K562 (cell line): Measurements from ENCODE around the gene ATP9A. TPM values are rescaled to one million over a fixed set of nuclear protein-coding genes. Genes with fewer than 3 reads are reported as not detected.

Experiments
- ATAC-seq: fragments of 200-7000 bp; cut with Tn5 transposase; 3 replicates; pipeline ENCODE4 v1.9.1; 2020; ENCODE audit warnings: moderate library complexity
- BruUV-seq: library from RNA; stranded (reverse); fragments of 400-500 nt; replicated peaks from 2 replicates; lab custom pipeline; 2021; lab: Mats Ljungman, UMichigan
- CTCF ChIA-PET: fragments of 300-600 bp; formaldehyde crosslinking; extraction: SDS; loops from one replicate; lab custom pipeline; 2021; ENCODE audit warnings: low intra/inter-chr PET ratio; lab: Yijun Ruan, JAX
- POLR2A ChIA-PET: fragments of 300-600, 350-650 bp; sonication (Branson Sonifier 250); formaldehyde crosslinking; extraction: SDS; loops from one replicate; lab custom pipeline; 2021; ENCODE audit warnings: antibody characterized with exemption, inconsistent platforms; lab: Yijun Ruan, JAX
- DNase-seq, 4 experiments: peaks; one replicate each; pipeline versions ENCODE4 v3.0.0 to v3.0.0-alpha.2; 2011 to 2018; ENCODE audit warnings: low spot score in 3 of 4, mixed read lengths in 3 of 4; ENCODE audit errors: extremely low read depth in 1 of 4
- FAIRE-seq: peaks from 2 replicates; lab custom pipeline; 2011; peaks lifted over from hg19 to GRCh38; lab: Jason Lieb, UNC
- H2AFZ ChIP-seq: 2 replicates; pipeline ENCODE4 v1.6.0; 2011; ENCODE audit warnings: low read depth, low read length, control low read depth, inconsistent platforms
- H3K27ac ChIP-seq: fragments of 200-600 bp; 3 replicates; pipeline ENCODE4 v1.8.0; 2011; ENCODE audit warnings: low read depth, mild to moderate bottlenecking, control low read depth, inconsistent platforms, low read length, moderate library complexity, mixed read lengths; ENCODE audit errors: extremely low read depth
- H3K27me3 ChIP-seq, 2 experiments: fragments of 300-600 bp in 1 of 2; 2 replicates in 1 of 2; 3 replicates in 1 of 2; pipeline versions ENCODE4 v1.6.0 to v1.8.0; 2011; ENCODE audit warnings: inconsistent platforms in 2 of 2, low read length in 2 of 2, mild to moderate bottlenecking in 1 of 2, mixed read lengths in 1 of 2, moderate library complexity in 1 of 2; ENCODE audit not compliant: control insufficient read depth in 2 of 2, insufficient read depth in 2 of 2
- H3K36me3 ChIP-seq: fragments of 300-600 bp; 3 replicates; pipeline ENCODE4 v1.8.0; 2011; ENCODE audit warnings: mild to moderate bottlenecking, low read length, inconsistent platforms; ENCODE audit not compliant: control insufficient read depth, insufficient read depth
- H3K4me1 ChIP-seq, 2 experiments: fragments of 200-600 bp in 1 of 2; replicated peaks in 1 of 2; 2 replicates in 1 of 2; 3 replicates in 1 of 2; pipeline versions ENCODE4 v1.5.1 to v1.8.0; 2011; ENCODE audit warnings: inconsistent platforms in 2 of 2, low read length in 2 of 2, mild to moderate bottlenecking in 1 of 2, mixed read lengths in 1 of 2, moderate library complexity in 1 of 2; ENCODE audit not compliant: control insufficient read depth in 2 of 2, insufficient read depth in 2 of 2
- H3K4me2 ChIP-seq: 2 replicates; pipeline ENCODE4 v1.6.1; 2011; ENCODE audit warnings: low read length, control low read depth, inconsistent platforms, mixed read lengths; ENCODE audit not compliant: insufficient read depth
- H3K4me3 ChIP-seq: fragments of 200-600 bp; sonication (generic), shearing (Covaris generic); 2 replicates; pipeline ENCODE4 v1.5.1; 2016; ENCODE audit warnings: control low read depth, inconsistent platforms
- H3K79me2 ChIP-seq: fragments of 200-600 bp; 3 replicates; pipeline ENCODE4 v1.8.0; 2011; ENCODE audit warnings: low read length, inconsistent platforms; ENCODE audit not compliant: control insufficient read depth, insufficient read depth
- H3K9ac ChIP-seq, 2 experiments: 2 replicates each; pipeline versions ENCODE4 v1.6.0 to v1.6.1; 2011; ENCODE audit warnings: low read depth in 2 of 2, low read length in 2 of 2, control low read depth in 1 of 2, inconsistent platforms in 1 of 2, mild to moderate bottlenecking in 1 of 2, mixed read lengths in 1 of 2; ENCODE audit not compliant: insufficient read depth in 1 of 2
- H3K9me1 ChIP-seq: one replicate; pipeline ENCODE4 v1.6.0; 2011; ENCODE audit warnings: inconsistent platforms, mild to moderate bottlenecking, low read length, moderate library complexity; ENCODE audit not compliant: control insufficient read depth, insufficient read depth
- H3K9me3 ChIP-seq: replicated peaks from 2 replicates; pipeline ENCODE4 v1.5.1; 2011; ENCODE audit warnings: low read depth, low read length, inconsistent platforms; ENCODE audit not compliant: control insufficient read depth, insufficient read depth
- H4K20me1 ChIP-seq: replicated peaks from 2 replicates; pipeline ENCODE4 v1.6.1; 2011; ENCODE audit warnings: low read length, inconsistent platforms, mixed read lengths; ENCODE audit not compliant: control insufficient read depth, insufficient read depth
- CHD1 ChIP-seq: fragments of 200-600 bp; sonication (generic); IDR thresholded peaks from one replicate; pipeline ENCODE4 v1.6.1; 2012; ENCODE audit warnings: mild to moderate bottlenecking, moderate library complexity, low read length, inconsistent platforms
- JUN ChIP-seq, 2 experiments: sonication (generic) in 1 of 2; formaldehyde crosslinking in 1 of 2; IDR thresholded peaks; 2 replicates each; pipeline versions ENCODE4 v1.6.1 to v1.8.0; 2012 to 2022; ENCODE audit warnings: borderline replicate concordance in 2 of 2, mild to moderate bottlenecking in 2 of 2, improper control_type of control experiment in 1 of 2, low read depth in 1 of 2, low read length in 1 of 2, missing genetic modification reagents in 1 of 2
- RAD51 ChIP-seq: fragments of 450-650 bp; IDR thresholded peaks from 2 replicates; pipeline ENCODE4 v1.7.1; 2016; ENCODE audit warnings: low read depth, mild to moderate bottlenecking, borderline replicate concordance
- SMAD1 ChIP-seq: fragments of 150-350 bp; IDR thresholded peaks from 2 replicates; pipeline ENCODE4 v1.6.1; 2014; ENCODE audit warnings: low read length, low read depth; ENCODE audit not compliant: partially characterized antibody
- SMAD3 ChIP-seq: fragments of 450-650 bp; formaldehyde crosslinking; conservative IDR thresholded peaks from 2 replicates; pipeline ENCODE4 v1.4.0; 2020; ENCODE audit warnings: mild to moderate bottlenecking
- SREBF1 ChIP-seq: fragments of 150-350 bp; IDR thresholded peaks from 2 replicates; pipeline ENCODE4 v1.6.1; 2014; ENCODE audit warnings: antibody characterized with exemption, low read depth, low read length, borderline replicate concordance
- SREBF2 ChIP-seq: sonication (generic); formaldehyde crosslinking; IDR thresholded peaks from 2 replicates; pipeline ENCODE4 v1.4.0; 2020; ENCODE audit warnings: mild to moderate bottlenecking, missing genetic modification reagents
- TEAD1 ChIP-seq, 2 experiments: fragments of 450-650 bp in 1 of 2; sonication (generic) in 1 of 2; formaldehyde crosslinking; IDR thresholded peaks; 2 replicates each; pipeline versions ENCODE4 v1.4.0 to v1.8.0; 2020 to 2022; ENCODE audit warnings: mild to moderate bottlenecking in 2 of 2, missing genetic modification reagents in 1 of 2
- ZNF124 ChIP-seq: sonication (generic); formaldehyde crosslinking; IDR thresholded peaks from 2 replicates; pipeline ENCODE4 v1.8.1; 2022; ENCODE audit warnings: missing genetic modification reagents
- ZNF778 ChIP-seq: fragments of 450-650 bp; formaldehyde crosslinking; IDR thresholded peaks from 2 replicates; pipeline ENCODE4 v1.4.0; 2020; ENCODE audit warnings: mild to moderate bottlenecking, moderate library complexity
- WGBS: fragments of 100-300 bp; shearing (Covaris generic); methylation state at CpG from one replicate; pipeline ENCODE4 v1.1.6; 2016; ENCODE audit warnings: low coverage, mixed read lengths; ENCODE audit not compliant: insufficient coverage; ENCODE audit errors: missing lambda C conversion rate; 5-methylcytosine and 5-hydroxymethylcytosine counted together
- in situ Hi-C: fragments of 300-500 bp; cut with MboI; formaldehyde crosslinking; loops from 4 replicates; pipeline ENCODE4 v1.15.0; 2018; ENCODE audit warnings: inconsistent platforms, mixed read lengths
- intact Hi-C: fragments of 100-400 bp; cut with micrococcal nuclease; formaldehyde crosslinking; loops from 2 replicates; pipeline ENCODE4 v1.14.2; 2022
- polyA plus RNA-seq, 8 experiments: library from polyadenylated mRNA; depleted of rRNA in 4 of 8; stranded (reverse) in 5 of 8; unstranded in 3 of 8; fragments of >200 nt; fragmentation: Nextera tagmentation in 2 of 8; fragmentation: Illumina TruSeq in 1 of 8; extraction: Ambion mirVana in 2 of 8; extraction: Trizol in 1 of 8; gene quantifications; 2 replicates each; pipeline versions ENCODE4 v1.2.1 to v1.2.3, GENCODE V29; 2011 to 2014; ENCODE audit warnings: inconsistent platforms in 1 of 8, missing spikeins in 1 of 8
- total RNA-seq, 7 experiments: library from RNA; depleted of rRNA in 6 of 7; stranded (reverse); fragments of >200 nt in 6 of 7; fragmentation: Illumina TruSeq in 2 of 7; extraction: Trizol in 2 of 7; gene quantifications; 2 replicates each; pipeline versions ENCODE4 v1.2.1 to v1.2.3, GENCODE V29; 2011 to 2021; ENCODE audit warnings: low replicate concordance in 1 of 7
- TF ChIP-seq, protein P1 (sequence below): fragments of 450-650 bp; IDR thresholded peaks from 2 replicates; pipeline ENCODE4 v1.6.1; 2018; ENCODE audit not compliant: partially characterized antibody
- TF ChIP-seq, protein P2 (sequence below): fragments of 250-450 bp; sonication (Bioruptor Pico); IDR thresholded peaks from 2 replicates; pipeline ENCODE4 v1.5.0; 2021
- TF ChIP-seq, protein P3 (sequence below): fragments of 250-450 bp; sonication (Bioruptor Pico); IDR thresholded peaks from 2 replicates; pipeline ENCODE4 v1.4.0; 2020; ENCODE audit warnings: mild to moderate bottlenecking
- TF ChIP-seq, protein P4 (sequence below), 2 experiments: fragments of 450-650 bp; IDR thresholded peaks; 2 replicates each; pipeline ENCODE4 v1.6.1; 2016

Gene ATP9A
- total and polyA plus RNA-seq, 9 of the 15 experiments (the other 6 are each of a cell fraction or from before 2014, with no cell fraction given): 0.18 to 0.62 (median 0.29) TPM

DNA sequence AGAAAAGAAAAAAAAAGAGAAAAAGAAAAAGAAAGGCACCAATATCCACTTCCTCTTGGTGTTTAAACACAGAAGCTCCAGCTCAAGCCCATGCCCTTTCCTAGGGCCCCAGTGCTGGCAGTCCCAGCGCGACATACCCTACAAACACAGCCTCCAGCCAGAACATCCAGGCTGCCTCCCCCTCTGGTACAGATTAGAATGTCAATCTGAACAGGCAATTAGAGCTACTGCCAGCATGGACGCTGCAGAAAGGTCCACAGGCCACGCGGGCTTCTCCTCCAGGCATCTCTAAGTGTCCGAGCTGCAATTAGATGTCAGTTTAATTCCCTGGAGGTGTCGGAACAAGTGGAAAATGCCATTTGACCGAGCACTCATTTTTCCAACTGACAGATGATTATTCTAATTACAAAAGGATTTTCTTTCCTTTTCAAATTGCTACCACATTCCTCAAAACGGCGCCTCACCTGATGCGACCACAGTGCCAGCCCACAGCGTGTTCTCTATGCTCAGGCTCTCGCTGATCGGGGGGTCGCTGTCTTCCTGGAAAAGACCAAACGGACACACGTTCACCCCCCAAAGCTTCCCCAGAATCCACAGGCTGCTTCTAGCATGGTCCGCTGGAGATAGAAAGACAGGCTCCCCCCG lies 79.5 kb downstream of the ATP9A start:
- POLR2A ChIA-PET: interaction anchor here (0.6 to 1.0 kb wide), 3 partner anchors 12 to 201 kb away, joined by 3 to 4 read pairs (median 3); no protein-coding TSS in a partner anchor
- no peak for TF ChIP-seq TEAD1 (CRISPR knock-in tag; IDR thresholded peaks at IDR 0.05)
- no peak for TF ChIP-seq RAD51
- no peak for TF ChIP-seq SMAD3
- TF ChIP-seq, protein P1, sequence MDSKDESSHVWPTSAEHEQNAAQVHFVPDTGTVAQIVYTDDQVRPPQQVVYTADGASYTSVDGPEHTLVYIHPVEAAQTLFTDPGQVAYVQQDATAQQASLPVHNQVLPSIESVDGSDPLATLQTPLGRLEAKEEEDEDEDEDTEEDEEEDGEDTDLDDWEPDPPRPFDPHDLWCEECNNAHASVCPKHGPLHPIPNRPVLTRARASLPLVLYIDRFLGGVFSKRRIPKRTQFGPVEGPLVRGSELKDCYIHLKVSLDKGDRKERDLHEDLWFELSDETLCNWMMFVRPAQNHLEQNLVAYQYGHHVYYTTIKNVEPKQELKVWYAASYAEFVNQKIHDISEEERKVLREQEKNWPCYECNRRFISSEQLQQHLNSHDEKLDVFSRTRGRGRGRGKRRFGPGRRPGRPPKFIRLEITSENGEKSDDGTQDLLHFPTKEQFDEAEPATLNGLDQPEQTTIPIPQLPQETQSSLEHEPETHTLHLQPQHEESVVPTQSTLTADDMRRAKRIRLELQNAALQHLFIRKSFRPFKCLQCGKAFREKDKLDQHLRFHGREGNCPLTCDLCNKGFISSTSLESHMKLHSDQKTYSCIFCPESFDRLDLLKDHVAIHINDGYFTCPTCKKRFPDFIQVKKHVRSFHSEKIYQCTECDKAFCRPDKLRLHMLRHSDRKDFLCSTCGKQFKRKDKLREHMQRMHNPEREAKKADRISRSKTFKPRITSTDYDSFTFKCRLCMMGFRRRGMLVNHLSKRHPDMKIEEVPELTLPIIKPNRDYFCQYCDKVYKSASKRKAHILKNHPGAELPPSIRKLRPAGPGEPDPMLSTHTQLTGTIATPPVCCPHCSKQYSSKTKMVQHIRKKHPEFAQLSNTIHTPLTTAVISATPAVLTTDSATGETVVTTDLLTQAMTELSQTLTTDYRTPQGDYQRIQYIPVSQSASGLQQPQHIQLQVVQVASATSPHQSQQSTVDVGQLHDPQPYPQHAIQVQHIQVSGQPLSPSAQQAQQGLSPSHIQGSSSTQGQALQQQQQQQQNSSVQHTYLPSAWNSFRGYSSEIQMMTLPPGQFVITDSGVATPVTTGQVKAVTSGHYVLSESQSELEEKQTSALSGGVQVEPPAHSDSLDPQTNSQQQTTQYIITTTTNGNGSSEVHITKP: no peak
- TF ChIP-seq, protein P2, sequence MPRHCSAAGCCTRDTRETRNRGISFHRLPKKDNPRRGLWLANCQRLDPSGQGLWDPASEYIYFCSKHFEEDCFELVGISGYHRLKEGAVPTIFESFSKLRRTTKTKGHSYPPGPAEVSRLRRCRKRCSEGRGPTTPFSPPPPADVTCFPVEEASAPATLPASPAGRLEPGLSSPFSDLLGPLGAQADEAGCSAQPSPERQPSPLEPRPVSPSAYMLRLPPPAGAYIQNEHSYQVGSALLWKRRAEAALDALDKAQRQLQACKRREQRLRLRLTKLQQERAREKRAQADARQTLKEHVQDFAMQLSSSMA (CRISPR knock-in tag): no peak
- TF ChIP-seq CHD1: no peak
- no peak for TF ChIP-seq ZNF124 (CRISPR knock-in tag)
- no peak for TF ChIP-seq ZNF778
- no peak for TF ChIP-seq SREBF2 (CRISPR knock-in tag)
- no peak for TF ChIP-seq SMAD1
- no peak for TF ChIP-seq JUN (IDR thresholded peaks at IDR 0.05; ENCODE audit: borderline replicate concordance, low read depth, low read length)
- TF ChIP-seq JUN (CRISPR knock-in tag; IDR thresholded peaks at IDR 0.05; ENCODE audit: borderline replicate concordance): no peak
- TF ChIP-seq, protein P3, sequence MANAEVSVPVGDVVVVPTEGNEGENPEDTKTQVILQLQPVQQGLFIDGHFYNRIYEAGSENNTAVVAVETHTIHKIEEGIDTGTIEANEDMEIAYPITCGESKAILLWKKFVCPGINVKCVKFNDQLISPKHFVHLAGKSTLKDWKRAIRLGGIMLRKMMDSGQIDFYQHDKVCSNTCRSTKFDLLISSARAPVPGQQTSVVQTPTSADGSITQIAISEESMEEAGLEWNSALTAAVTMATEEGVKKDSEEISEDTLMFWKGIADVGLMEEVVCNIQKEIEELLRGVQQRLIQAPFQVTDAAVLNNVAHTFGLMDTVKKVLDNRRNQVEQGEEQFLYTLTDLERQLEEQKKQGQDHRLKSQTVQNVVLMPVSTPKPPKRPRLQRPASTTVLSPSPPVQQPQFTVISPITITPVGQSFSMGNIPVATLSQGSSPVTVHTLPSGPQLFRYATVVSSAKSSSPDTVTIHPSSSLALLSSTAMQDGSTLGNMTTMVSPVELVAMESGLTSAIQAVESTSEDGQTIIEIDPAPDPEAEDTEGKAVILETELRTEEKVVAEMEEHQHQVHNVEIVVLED (CRISPR knock-in tag): no peak
- TF ChIP-seq, protein P4, sequence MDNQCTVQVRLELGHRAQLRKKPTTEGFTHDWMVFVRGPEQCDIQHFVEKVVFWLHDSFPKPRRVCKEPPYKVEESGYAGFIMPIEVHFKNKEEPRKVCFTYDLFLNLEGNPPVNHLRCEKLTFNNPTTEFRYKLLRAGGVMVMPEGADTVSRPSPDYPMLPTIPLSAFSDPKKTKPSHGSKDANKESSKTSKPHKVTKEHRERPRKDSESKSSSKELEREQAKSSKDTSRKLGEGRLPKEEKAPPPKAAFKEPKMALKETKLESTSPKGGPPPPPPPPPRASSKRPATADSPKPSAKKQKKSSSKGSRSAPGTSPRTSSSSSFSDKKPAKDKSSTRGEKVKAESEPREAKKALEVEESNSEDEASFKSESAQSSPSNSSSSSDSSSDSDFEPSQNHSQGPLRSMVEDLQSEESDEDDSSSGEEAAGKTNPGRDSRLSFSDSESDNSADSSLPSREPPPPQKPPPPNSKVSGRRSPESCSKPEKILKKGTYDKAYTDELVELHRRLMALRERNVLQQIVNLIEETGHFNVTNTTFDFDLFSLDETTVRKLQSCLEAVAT (IDR thresholded peaks at IDR 0.05): no peak
- TF ChIP-seq SREBF1: no peak

More for the DNA sequence above, 79.5 kb downstream of the ATP9A start:
- in situ Hi-C loops (no loop called here), intact Hi-C loops (no loop called here)
- no peak overlapping the region for H3K9ac ChIP-seq
- no peaks in the 10 kb centered on the region for H3K79me2 ChIP-seq
- no peak overlapping the region for H2AFZ ChIP-seq
- ATAC-seq (peak; percentile 47; the same call in 2 of the 3 replicates), FAIRE-seq (no peak), DNase-seq (no peak)
- CTCF ChIA-PET: no interaction called here
- no peaks in the 10 kb centered on the region for H3K9me1 ChIP-seq
- H3K27ac ChIP-seq: no peak overlapping the region
- no TSS peak for BruUV-seq
- H3K36me3 ChIP-seq: no peaks in the 10 kb centered on the region
- no peak overlapping the region for H3K4me3 ChIP-seq
- H3K27me3 ChIP-seq: peaks cover 29 to 50% of the 10 kb centered on the region in 2 experiments
- no peak overlapping the region for H3K4me2 ChIP-seq
- no peaks in the 10 kb centered on the region for H4K20me1 ChIP-seq
- WGBS: 5% methylated on average over 19 of the region's 19 CpGs
- H3K4me1 ChIP-seq: no peaks in the 10 kb centered on the region
- H3K9me3 ChIP-seq: no peaks in the 10 kb centered on the region
